ENCODE measurements around the gene TRIM2. TPM values are rescaled to one million over a fixed set of nuclear protein-coding genes. Genes with fewer than 3 reads are reported as not detected.

Gene TRIM2
- total RNA-seq, 1 experiment from 2014 or later: 87.0 TPM

GRCh38 chr4:153252122-153252521 is 47.9 kb downstream of the TRIM2 start:
- H3F3A ChIP-seq (ENCODE audit: insufficient read depth, low read depth): peaks cover 18% of the 10 kb centered on the region
- no TSS peak for BruUV-seq (replicated peaks)
- H2AFZ ChIP-seq: no peak overlapping the region
- no peaks in the 10 kb centered on the region for H3K36me3 ChIP-seq (ENCODE audit: low read depth)
- H3K9me3 ChIP-seq (ENCODE audit: insufficient read depth, low read depth): no peaks in the 10 kb centered on the region
- H3K27ac ChIP-seq: no peak overlapping the region
- TF ChIP-seq CTCF (conservative IDR thresholded peaks at IDR 0.05) (no peak), EZH2 (IDR thresholded peaks at IDR 0.05; ENCODE audit: low read depth) (no peak)
- H3K4me1 ChIP-seq (replicated peaks; ENCODE audit: insufficient read depth): peaks cover 19% of the 10 kb centered on the region
- no peak for DNase-seq
- ChIA-PET CTCF (interaction anchor here (0.5 to 0.6 kb wide), 2 partner anchors 8 to 49 kb away, joined by 3 to 16 read pairs; no protein-coding TSS in a partner anchor), POLR2A (ENCODE audit: unreplicated experiment) (no interaction called here)
- no peak overlapping the region for H3K4me3 ChIP-seq
- intact Hi-C loops (cut with micrococcal nuclease; ENCODE audit: unreplicated experiment): no loop called here
- H3K27me3 ChIP-seq (ENCODE audit: insufficient read depth, low read depth): no peaks in the 10 kb centered on the region
- no peak overlapping the region for H3K4me2 ChIP-seq
- H4K20me1 ChIP-seq (ENCODE audit: insufficient read depth): no peaks in the 10 kb centered on the region
- no peaks in the 10 kb centered on the region for H3K9me2 ChIP-seq (ENCODE audit: insufficient read depth)
- peaks cover 27% of the 10 kb centered on the region for H3K79me2 ChIP-seq (ENCODE audit: low read depth)

DNA sequence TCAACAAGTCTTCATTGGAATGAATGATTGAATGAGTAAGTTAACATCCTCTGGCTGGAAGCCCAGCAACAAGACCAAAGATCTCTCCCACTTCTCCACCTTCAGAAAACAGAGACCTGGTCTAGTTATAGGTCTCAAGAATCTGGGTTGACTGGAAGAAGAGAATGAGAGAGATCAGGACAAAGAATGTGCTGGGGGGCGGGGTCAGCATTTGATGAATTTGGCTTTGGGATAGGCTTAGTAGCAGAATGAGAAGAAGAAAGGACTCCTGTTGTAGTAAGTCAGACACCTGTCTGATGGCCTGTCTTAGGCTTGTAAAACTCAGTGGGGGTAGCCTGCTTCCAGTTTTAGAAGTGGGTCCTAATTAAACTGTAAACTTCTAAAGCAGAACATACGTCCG is 51.0 kb downstream of the TRIM2 start:
- no peak for TF ChIP-seq CTCF (conservative IDR thresholded peaks at IDR 0.05)
- no peak for TF ChIP-seq EZH2 (IDR thresholded peaks at IDR 0.05; ENCODE audit: low read depth)
- Histone ChIP-seq H3K4me1 (replicated peaks; ENCODE audit: insufficient read depth) (peaks cover under 1% of the 10 kb centered on the region; the same call in 1 of the 2 replicates), H2AFZ (no peak overlapping the region), H3K27me3 (ENCODE audit: insufficient read depth, low read depth) (no peaks in the 10 kb centered on the region), H3K4me2 (no peak overlapping the region), H3K4me3 (no peak overlapping the region), H3K9me2 (ENCODE audit: insufficient read depth) (no peaks in the 10 kb centered on the region), H3K79me2 (ENCODE audit: low read depth) (peaks cover 17% of the 10 kb centered on the region), H3K9me3 (ENCODE audit: insufficient read depth, low read depth) (no peaks in the 10 kb centered on the region), H3F3A (ENCODE audit: insufficient read depth, low read depth) (no peaks in the 10 kb centered on the region), H3K36me3 (ENCODE audit: low read depth) (no peaks in the 10 kb centered on the region), H4K20me1 (ENCODE audit: insufficient read depth) (0 out of 2 replicates have a peak, but pooled peaks cover 4% of the 10 kb centered on the region), H3K27ac (no peak overlapping the region)
- CTCF ChIA-PET: no interaction called here
- no peak for DNase-seq
- intact Hi-C loops (cut with micrococcal nuclease; ENCODE audit: unreplicated experiment): no loop called here
- no TSS peak for BruUV-seq (replicated peaks)
- POLR2A ChIA-PET (ENCODE audit: unreplicated experiment): no interaction called here

GRCh38 chr4:153257151-153257620 is 52.9 kb downstream of the TRIM2 start:
- ChIA-PET CTCF (no interaction called here), POLR2A (ENCODE audit: unreplicated experiment) (no interaction called here)
- H3K4me2 ChIP-seq: no peak overlapping the region

More at GRCh38 chr4:153257151-153257620, 52.9 kb downstream of the TRIM2 start:
- H4K20me1 ChIP-seq (ENCODE audit: insufficient read depth): 0 out of 2 replicates have a peak, but pooled peaks cover 4% of the 10 kb centered on the region
- H3K4me3 ChIP-seq: no peak overlapping the region
- H3K4me1 ChIP-seq (replicated peaks; ENCODE audit: insufficient read depth): no peaks in the 10 kb centered on the region
- TF ChIP-seq CTCF (conservative IDR thresholded peaks at IDR 0.05) (no peak), EZH2 (IDR thresholded peaks at IDR 0.05; ENCODE audit: low read depth) (no peak)
- peaks cover 2% of the 10 kb centered on the region; the same call in 1 of the 2 replicates for H3K79me2 ChIP-seq (ENCODE audit: low read depth)
- no peaks in the 10 kb centered on the region for H3K27me3 ChIP-seq (ENCODE audit: insufficient read depth, low read depth)
- DNase-seq: no peak
- H3K36me3 ChIP-seq (ENCODE audit: low read depth): no peaks in the 10 kb centered on the region
- no peak overlapping the region for H3K27ac ChIP-seq
- no peaks in the 10 kb centered on the region for H3K9me2 ChIP-seq (ENCODE audit: insufficient read depth)
- no peak overlapping the region for H2AFZ ChIP-seq
- H3F3A ChIP-seq (ENCODE audit: insufficient read depth, low read depth): no peaks in the 10 kb centered on the region
- intact Hi-C loops (cut with micrococcal nuclease; ENCODE audit: unreplicated experiment): no loop called here
- BruUV-seq (replicated peaks): no TSS peak
- H3K9me3 ChIP-seq (ENCODE audit: insufficient read depth, low read depth): no peaks in the 10 kb centered on the region

Data from PC-9 (cell line).